IMR-90 (cell line): ENCODE measurements around the gene ATP11A. TPM values are rescaled to one million over a fixed set of nuclear protein-coding genes. Genes with fewer than 3 reads are reported as not detected.

Source experiments
- ATAC-seq: fragments of 200-7000 bp; cut with Tn5 transposase; 2 replicates; pipeline ENCODE4 v1.9.1; 2020; ENCODE audit warnings: low read depth, mild to moderate bottlenecking, moderate library complexity
- BruUV-seq: library from RNA; stranded (reverse); fragments of 400-500 nt; replicated peaks from 2 replicates; lab custom pipeline; 2021; lab: Mats Ljungman, UMichigan
- CTCF ChIA-PET: fragments of 300-600 bp; formaldehyde crosslinking; extraction: SDS; loops from one replicate; lab custom pipeline; 2021; ENCODE audit warnings: antibody characterized with exemption; lab: Yijun Ruan, JAX
- POLR2A ChIA-PET: fragments of 300-600 bp; sonication (Branson Sonifier 250); formaldehyde crosslinking; loops from one replicate; lab custom pipeline; 2022; ENCODE audit warnings: antibody characterized with exemption; ENCODE audit not compliant: unreplicated experiment; lab: Charles Lee
- DNase-seq: peaks from one replicate; pipeline ENCODE4 v3.0.0; 2013
- H2AFZ ChIP-seq: replicated peaks from 2 replicates; pipeline ENCODE3; 2013; ENCODE audit warnings: low read length, mild to moderate bottlenecking; ENCODE audit not compliant: poor library complexity
- H2AK5ac ChIP-seq: 2 replicates; pipeline ENCODE4 v1.6.1; 2013; ENCODE audit warnings: low read depth, low read length, inconsistent platforms
- H2AK9ac ChIP-seq: replicated peaks from 2 replicates; pipeline ENCODE3; 2013; ENCODE audit warnings: mild to moderate bottlenecking, low read depth, low read length, moderate library complexity; ENCODE audit not compliant: poor library complexity
- H2BK120ac ChIP-seq: 2 replicates; pipeline ENCODE4 v1.6.1; 2013; ENCODE audit warnings: low read depth, low read length, inconsistent platforms
- H2BK15ac ChIP-seq: 3 replicates; pipeline ENCODE4 v1.6.1; 2013; ENCODE audit warnings: low read depth, low read length, inconsistent platforms
- H2BK20ac ChIP-seq: 2 replicates; pipeline ENCODE4 v1.6.1; 2013; ENCODE audit warnings: low read depth, mild to moderate bottlenecking, inconsistent platforms, low read length, moderate library complexity
- H2BK5ac ChIP-seq: 2 replicates; pipeline ENCODE4 v1.6.1; 2013; ENCODE audit warnings: mild to moderate bottlenecking, low read depth, low read length, inconsistent platforms; ENCODE audit not compliant: poor library complexity, severe bottlenecking
- H3K14ac ChIP-seq: replicated peaks from 2 replicates; pipeline ENCODE4 v1.6.1; 2013; ENCODE audit warnings: low read depth, low read length, inconsistent platforms
- H3K18ac ChIP-seq: 2 replicates; pipeline ENCODE4 v1.6.1; 2013; ENCODE audit warnings: low read depth, low read length, control low read depth
- H3K23ac ChIP-seq: 2 replicates; pipeline ENCODE4 v1.6.1; 2013; ENCODE audit warnings: low read depth, low read length, inconsistent platforms
- H3K27ac ChIP-seq: 2 replicates; pipeline ENCODE4 v1.5.1; 2013; ENCODE audit warnings: mild to moderate bottlenecking, control low read depth, low read length; ENCODE audit not compliant: insufficient read depth
- H3K27me3 ChIP-seq: 2 replicates; pipeline ENCODE4 v1.6.1; 2013; ENCODE audit warnings: low read length; ENCODE audit not compliant: control insufficient read depth, insufficient read depth
- H3K36me3 ChIP-seq: 2 replicates; pipeline ENCODE4 v1.6.1; 2013; ENCODE audit warnings: low read length, mixed read lengths; ENCODE audit not compliant: control insufficient read depth, insufficient read depth
- H3K4ac ChIP-seq: 2 replicates; pipeline ENCODE4 v1.6.1; 2013; ENCODE audit warnings: low read depth, low read length, inconsistent platforms
- H3K4me1 ChIP-seq: 2 replicates; pipeline ENCODE4 v1.6.1; 2013; ENCODE audit warnings: low read length, mixed read lengths; ENCODE audit not compliant: control insufficient read depth, insufficient read depth
- H3K4me2 ChIP-seq: 2 replicates; pipeline ENCODE4 v1.6.1; 2013; ENCODE audit warnings: low read depth, mild to moderate bottlenecking, control low read depth, low read length, moderate library complexity
- H3K4me3 ChIP-seq: 2 replicates; pipeline ENCODE4 v1.5.1; 2013; ENCODE audit warnings: low read depth, mild to moderate bottlenecking, control low read depth, low read length, moderate library complexity; ENCODE audit not compliant: insufficient read depth
- H3K56ac ChIP-seq: 2 replicates; pipeline ENCODE4 v1.6.1; 2013; ENCODE audit warnings: low read length, inconsistent platforms; ENCODE audit not compliant: insufficient read depth; ENCODE audit errors: extremely low read depth
- H3K79me1 ChIP-seq, 2 experiments: 2 replicates each; pipeline ENCODE4 v1.6.1; 2013; ENCODE audit warnings: low read length in 2 of 2, inconsistent platforms in 1 of 2, low read depth in 1 of 2
- H3K9ac ChIP-seq: 2 replicates; pipeline ENCODE4 v1.6.1; 2013; ENCODE audit warnings: low read depth, low read length, control low read depth
- H3K9me1 ChIP-seq: 2 replicates; pipeline ENCODE4 v1.6.1; 2013; ENCODE audit warnings: low read length, inconsistent platforms; ENCODE audit not compliant: insufficient read depth
- H3K9me3 ChIP-seq: 2 replicates; pipeline ENCODE4 v1.6.1; 2013; ENCODE audit warnings: low read length; ENCODE audit not compliant: control insufficient read depth, insufficient read depth
- H4K20me1 ChIP-seq: 2 replicates; pipeline ENCODE4 v1.6.1; 2013; ENCODE audit warnings: low read length, inconsistent platforms; ENCODE audit not compliant: insufficient read depth
- H4K5ac ChIP-seq: 2 replicates; pipeline ENCODE4 v1.6.1; 2013; ENCODE audit warnings: mild to moderate bottlenecking, low read depth, low read length, control low read depth
- H4K8ac ChIP-seq, 2 experiments: 2 replicates each; pipeline ENCODE4 v1.6.1; 2013; ENCODE audit warnings: low read depth in 2 of 2, low read length in 2 of 2, control low read depth in 1 of 2, inconsistent platforms in 1 of 2
- H4K91ac ChIP-seq: 2 replicates; pipeline ENCODE4 v1.6.1; 2013; ENCODE audit warnings: low read depth, low read length, inconsistent platforms; ENCODE audit not compliant: insufficient read depth
- BHLHE40 ChIP-seq: fragments of 150-350 bp; IDR thresholded peaks from 2 replicates; pipeline ENCODE4 v1.6.1; 2016; ENCODE audit warnings: mild to moderate bottlenecking, low read depth, low read length
- CEBPB ChIP-seq: IDR thresholded peaks from 2 replicates; pipeline ENCODE4 v1.6.1; 2012; ENCODE audit warnings: low read depth, low read length, improper control_type of control experiment
- CHD1 ChIP-seq: IDR thresholded peaks from 2 replicates; pipeline ENCODE4 v1.6.1; 2012; ENCODE audit warnings: low read depth, low read length, improper control_type of control experiment
- CTCF ChIP-seq: conservative IDR thresholded peaks from 2 replicates; pipeline ENCODE4 v1.5.1; 2012; ENCODE audit warnings: mild to moderate bottlenecking, low read depth, low read length, improper control_type of control experiment
- ELK1 ChIP-seq: fragments of 150-350 bp; IDR thresholded peaks from 2 replicates; pipeline ENCODE4 v1.6.1; 2016; ENCODE audit warnings: low read depth, mild to moderate bottlenecking, low read length, moderate library complexity, borderline replicate concordance
- FOS ChIP-seq: fragments of 150-350 bp; IDR thresholded peaks from 2 replicates; pipeline ENCODE4 v1.6.1; 2016; ENCODE audit warnings: low read depth, low read length
- MAFK ChIP-seq: IDR thresholded peaks from 2 replicates; pipeline ENCODE4 v1.6.1; 2012; ENCODE audit warnings: low read depth, low read length, improper control_type of control experiment
- MAZ ChIP-seq: IDR thresholded peaks from 2 replicates; pipeline ENCODE4 v1.6.1; 2012; ENCODE audit warnings: low read depth, mild to moderate bottlenecking, low read length, improper control_type of control experiment, moderate library complexity, borderline replicate concordance
- MXI1 ChIP-seq: IDR thresholded peaks from 2 replicates; pipeline ENCODE4 v1.6.1; 2012; ENCODE audit warnings: low read depth, mild to moderate bottlenecking, low read length, moderate library complexity, borderline replicate concordance
- NFE2L2 ChIP-seq: fragments of 150-350 bp; IDR thresholded peaks from 2 replicates; pipeline ENCODE4 v1.6.1; 2016; ENCODE audit warnings: low read depth, mild to moderate bottlenecking, low read length
- POLR2A ChIP-seq: IDR thresholded peaks from 2 replicates; pipeline ENCODE4 v1.6.1; 2012; ENCODE audit warnings: mild to moderate bottlenecking, low read depth, low read length
- RAD21 ChIP-seq: IDR thresholded peaks from 2 replicates; pipeline ENCODE4 v1.6.1; 2012; ENCODE audit warnings: low read length, improper control_type of control experiment
- RCOR1 ChIP-seq: IDR thresholded peaks from 2 replicates; pipeline ENCODE4 v1.6.1; 2012; ENCODE audit warnings: mild to moderate bottlenecking, low read length, improper control_type of control experiment; ENCODE audit not compliant: insufficient replicate concordance
- RFX5 ChIP-seq: IDR thresholded peaks from 2 replicates; pipeline ENCODE4 v1.8.0; 2012; ENCODE audit warnings: low read depth, mild to moderate bottlenecking, low read length, moderate library complexity
- SMC3 ChIP-seq: fragments of 150-350 bp; IDR thresholded peaks from 2 replicates; pipeline ENCODE4 v1.6.1; 2016; ENCODE audit warnings: low read depth, mild to moderate bottlenecking, antibody characterized with exemption, low read length, moderate library complexity
- WGBS, 2 experiments: methylation state at CpG; one replicate each; pipeline versions ENCODE4 v1.1.5 to v1.1.7; 2013; ENCODE audit warnings: missing lambda C conversion rate in 2 of 2; ENCODE audit not compliant: insufficient read length in 1 of 2; ENCODE audit errors: extremely low coverage in 2 of 2; 5-methylcytosine and 5-hydroxymethylcytosine counted together
- dilution Hi-C: fragments of 300-500 bp; cut with HindIII; formaldehyde crosslinking; loops from one replicate; pipeline ENCODE4 v1.14.3; 2018; ENCODE audit warnings: low sequenced_read_pairs; ENCODE audit not compliant: unreplicated experiment
- in situ Hi-C: fragments of 300-500 bp; cut with MboI; formaldehyde crosslinking; loops from 3 replicates; pipeline ENCODE4 v1.14.3; 2019; ENCODE audit warnings: low sequenced_read_pairs, inconsistent platforms, mixed read lengths
- intact Hi-C: fragments of 100-400 bp; cut with micrococcal nuclease; formaldehyde crosslinking; loops from 2 replicates; pipeline ENCODE4 v1.10.0; 2022
- polyA plus RNA-seq, 3 experiments: library from polyadenylated mRNA; depleted of rRNA; stranded (reverse); fragments of >200 nt; gene quantifications; 2 replicates each; pipeline ENCODE4 v1.2.3, GENCODE V29; 2012; ENCODE audit warnings: low replicate concordance in 1 of 3
- total RNA-seq: library from RNA; depleted of rRNA; stranded (reverse); fragments of >200 nt; gene quantifications from 2 replicates; pipeline ENCODE4 v1.2.3, GENCODE V29; 2012
- TF ChIP-seq, protein P1 (sequence below): fragments of 150-350 bp; IDR thresholded peaks from 2 replicates; pipeline ENCODE4 v1.6.1; 2017; ENCODE audit warnings: mild to moderate bottlenecking, antibody characterized with exemption, low read length, low read depth

The ATP11A gene
- total and polyA plus RNA-seq, 2 of the 4 experiments (the other 2 are of a cell fraction): 8.4 to 12.0 TPM

DNA sequence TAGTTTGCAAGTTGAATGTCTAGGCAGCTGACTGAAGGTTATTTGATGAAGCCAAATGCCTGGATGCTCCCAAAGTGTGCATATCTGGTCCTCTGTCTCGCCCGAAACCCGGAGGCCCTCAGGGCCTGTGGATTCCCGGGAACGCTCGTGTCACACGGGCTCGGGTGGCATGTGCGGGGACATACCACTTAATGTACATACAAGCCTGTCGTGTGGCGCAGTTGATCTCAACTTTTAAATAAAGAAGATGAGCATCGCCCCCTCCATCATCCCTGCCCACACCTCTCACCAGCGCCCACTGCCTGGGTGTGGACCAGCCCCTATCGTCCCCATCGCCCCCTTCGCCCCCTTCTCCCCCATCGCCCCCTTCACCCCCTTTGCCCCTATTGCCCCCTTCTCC lies 33.9 kb downstream of the ATP11A start:
- Histone ChIP-seq H3K4me1 (peaks cover 24% of the 10 kb centered on the region), H2AK5ac (0 out of 2 replicates have a peak overlapping the region, but pooled peaks have one; percentile 25), H3K27me3 (no peaks in the 10 kb centered on the region), H2BK5ac (no peak overlapping the region), H2AFZ (no peak overlapping the region), H2BK20ac (peak overlapping the region; percentile 42; the same call in 1 of the 2 replicates), H2BK15ac (peak overlapping the region; percentile 84; the same call in 2 of the 3 replicates), H4K91ac (peak overlapping the region; percentile 59; the same call in 1 of the 2 replicates), H3K27ac (no peak overlapping the region), H3K18ac (no peak overlapping the region), H3K56ac (no peak overlapping the region), H3K4ac (peak overlapping the region; percentile 46), H4K20me1 (peaks cover 14% of the 10 kb centered on the region; the same call in 1 of the 2 replicates), H2AK9ac (no peak overlapping the region), H3K4me3 (no peak overlapping the region), H4K5ac (no peak overlapping the region), H3K9me3 (no peaks in the 10 kb centered on the region), H3K14ac (no peak overlapping the region), H3K79me1 (peaks cover 24 to 45% of the 10 kb centered on the region in 2 experiments), H3K9ac (no peak overlapping the region), H3K4me2 (no peak overlapping the region), H2BK120ac (no peak overlapping the region), H3K9me1 (peaks cover 15% of the 10 kb centered on the region), H4K8ac (no peak overlapping the region), H3K36me3 (no peaks in the 10 kb centered on the region), H3K23ac (no peak overlapping the region)
- ATAC-seq: no peak
- TF ChIP-seq, protein P1, sequence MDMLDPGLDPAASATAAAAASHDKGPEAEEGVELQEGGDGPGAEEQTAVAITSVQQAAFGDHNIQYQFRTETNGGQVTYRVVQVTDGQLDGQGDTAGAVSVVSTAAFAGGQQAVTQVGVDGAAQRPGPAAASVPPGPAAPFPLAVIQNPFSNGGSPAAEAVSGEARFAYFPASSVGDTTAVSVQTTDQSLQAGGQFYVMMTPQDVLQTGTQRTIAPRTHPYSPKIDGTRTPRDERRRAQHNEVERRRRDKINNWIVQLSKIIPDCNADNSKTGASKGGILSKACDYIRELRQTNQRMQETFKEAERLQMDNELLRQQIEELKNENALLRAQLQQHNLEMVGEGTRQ: no peak
- TF ChIP-seq RCOR1: no peak
- no peak for TF ChIP-seq RAD21
- TF ChIP-seq SMC3: no peak
- TF ChIP-seq MXI1: no peak
- TF ChIP-seq MAZ: no peak
- no peak for TF ChIP-seq MAFK
- TF ChIP-seq ELK1: no peak
- no peak for TF ChIP-seq CTCF
- TF ChIP-seq CEBPB: no peak
- TF ChIP-seq FOS: no peak
- no peak for TF ChIP-seq POLR2A
- TF ChIP-seq CHD1: no peak
- TF ChIP-seq NFE2L2: no peak
- TF ChIP-seq RFX5: no peak
- TF ChIP-seq BHLHE40: no peak
- dilution Hi-C loops: no loop called here
- in situ Hi-C loops: no loop called here
- intact Hi-C loops: no loop called here
- no peak for DNase-seq
- no CpG with 5 or more reads among the region's 17 CpGs for WGBS, 2 experiments
- ChIA-PET POLR2A (no interaction called here), CTCF (no interaction called here)
- BruUV-seq: no TSS peak
